PFSK-1 (cell line): ENCODE results near the gene SLC44A1.

Experiments used
- FOXP2 ChIP-seq: optimal IDR thresholded peaks from 2 replicates; pipeline ENCODE3; 2011; ENCODE audit warnings: borderline replicate concordance, control low read depth, inconsistent platforms; ENCODE audit not compliant: insufficient read depth; ENCODE audit errors: extremely low read length, extremely low read depth
- POLR2AphosphoS5 ChIP-seq: IDR thresholded peaks from 2 replicates; pipeline ENCODE4 v1.6.1; 2012; ENCODE audit warnings: low read depth, mild to moderate bottlenecking, control low read depth, low read length, moderate library complexity
- REST ChIP-seq, 2 experiments: IDR thresholded peaks; 2 replicates each; pipeline versions ENCODE4 v1.6.1 to v1.8.0; 2011 to 2012; ENCODE audit warnings: low read depth in 2 of 2, low read length in 2 of 2, control low read depth in 1 of 2, inconsistent platforms in 1 of 2, mild to moderate bottlenecking in 1 of 2, moderate library complexity in 1 of 2; ENCODE audit not compliant: insufficient read depth in 1 of 2
- SIN3A ChIP-seq: IDR thresholded peaks from 2 replicates; pipeline ENCODE4 v1.6.1; 2012; ENCODE audit warnings: mild to moderate bottlenecking, low read length, moderate library complexity, borderline replicate concordance; ENCODE audit not compliant: insufficient read depth
- TAF1 ChIP-seq: IDR thresholded peaks from 2 replicates; pipeline ENCODE4 v1.6.1; 2012; ENCODE audit warnings: low read length, control low read depth, borderline replicate concordance; ENCODE audit not compliant: insufficient read depth

The SLC44A1 gene

GRCh38 chr9:105258225-105258737 is 13.8 kb downstream of the SLC44A1 start:
- TF ChIP-seq FOXP2 (no peak), TAF1 (no peak), SIN3A (no peak), REST (IDR thresholded peaks at IDR 0.05; ENCODE audit: insufficient read depth in 1 of 2, low read depth in 2 of 2, low read length in 2 of 2) (no peak), POLR2AphosphoS5 (no peak)

- no peak for TF ChIP-seq TAF1
- TF ChIP-seq POLR2AphosphoS5: no peak
- no peak for TF ChIP-seq SIN3A
- TF ChIP-seq REST (IDR thresholded peaks at IDR 0.05; ENCODE audit: insufficient read depth in 1 of 2, low read depth in 2 of 2, low read length in 2 of 2): no peak
- no peak for TF ChIP-seq FOXP2
Measured at GRCh38 chr9:105259274-105259673, 14.8 kb downstream of the SLC44A1 start.

- TF ChIP-seq SIN3A: no peak
- TF ChIP-seq POLR2AphosphoS5: no peak
- no peak for TF ChIP-seq FOXP2
- TF ChIP-seq REST (IDR thresholded peaks at IDR 0.05; ENCODE audit: insufficient read depth in 1 of 2, low read depth in 2 of 2, low read length in 2 of 2): no peak
- TF ChIP-seq TAF1: no peak
Measured at GRCh38 chr9:105259731-105260612, 15.5 kb downstream of the SLC44A1 start.

- TF ChIP-seq POLR2AphosphoS5: no peak
- TF ChIP-seq TAF1: no peak
- TF ChIP-seq FOXP2: no peak
- no peak for TF ChIP-seq SIN3A
- TF ChIP-seq REST (IDR thresholded peaks at IDR 0.05; ENCODE audit: insufficient read depth in 1 of 2, low read depth in 2 of 2, low read length in 2 of 2): no peak
Measured at GRCh38 chr9:105262497-105262896, 18.0 kb downstream of the SLC44A1 start.
